ENCODE measurements around the gene RNF133.

DNA sequence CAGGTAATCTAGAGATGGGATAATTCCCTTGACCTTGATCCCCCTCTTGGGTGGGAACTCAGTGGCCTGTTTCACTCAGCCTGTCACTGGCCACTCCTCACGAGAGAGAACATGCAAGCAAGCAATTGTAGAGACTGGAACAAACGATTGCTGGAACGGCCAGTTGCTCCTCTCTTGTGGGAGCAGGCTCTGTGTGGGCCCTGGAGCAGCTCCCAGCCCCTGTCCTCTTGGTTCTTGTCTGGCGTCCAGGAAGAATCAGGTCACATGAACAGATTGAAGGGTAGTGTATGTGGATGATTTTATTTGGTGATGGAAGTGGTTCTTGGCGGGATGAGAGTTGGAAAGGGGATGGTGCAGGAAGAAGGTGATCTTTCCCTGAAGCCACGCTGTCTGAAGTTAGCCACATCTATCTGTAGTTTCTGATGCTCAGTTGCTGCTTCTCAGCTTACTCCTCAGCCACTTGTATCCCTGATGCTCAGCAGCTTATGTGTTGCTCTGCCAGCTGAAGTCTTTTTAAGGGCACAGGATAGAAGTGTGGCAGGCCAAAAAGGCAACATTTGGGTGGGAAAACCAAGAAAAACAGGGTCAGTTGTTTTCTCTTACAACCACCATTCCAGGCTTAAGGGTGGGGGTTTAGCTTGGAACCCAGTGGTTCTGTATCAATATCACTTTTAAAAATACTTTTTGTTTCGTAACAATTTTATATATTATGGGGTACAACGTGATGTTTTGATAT, 15.9 kb downstream of the RNF133 start:
- TF ChIP-seq POLR2A (IDR thresholded peaks at IDR 0.05) (no peak), POLR2AphosphoS5 (IDR thresholded peaks at IDR 0.05) (no peak)
- TF ChIP-seq, protein P1, sequence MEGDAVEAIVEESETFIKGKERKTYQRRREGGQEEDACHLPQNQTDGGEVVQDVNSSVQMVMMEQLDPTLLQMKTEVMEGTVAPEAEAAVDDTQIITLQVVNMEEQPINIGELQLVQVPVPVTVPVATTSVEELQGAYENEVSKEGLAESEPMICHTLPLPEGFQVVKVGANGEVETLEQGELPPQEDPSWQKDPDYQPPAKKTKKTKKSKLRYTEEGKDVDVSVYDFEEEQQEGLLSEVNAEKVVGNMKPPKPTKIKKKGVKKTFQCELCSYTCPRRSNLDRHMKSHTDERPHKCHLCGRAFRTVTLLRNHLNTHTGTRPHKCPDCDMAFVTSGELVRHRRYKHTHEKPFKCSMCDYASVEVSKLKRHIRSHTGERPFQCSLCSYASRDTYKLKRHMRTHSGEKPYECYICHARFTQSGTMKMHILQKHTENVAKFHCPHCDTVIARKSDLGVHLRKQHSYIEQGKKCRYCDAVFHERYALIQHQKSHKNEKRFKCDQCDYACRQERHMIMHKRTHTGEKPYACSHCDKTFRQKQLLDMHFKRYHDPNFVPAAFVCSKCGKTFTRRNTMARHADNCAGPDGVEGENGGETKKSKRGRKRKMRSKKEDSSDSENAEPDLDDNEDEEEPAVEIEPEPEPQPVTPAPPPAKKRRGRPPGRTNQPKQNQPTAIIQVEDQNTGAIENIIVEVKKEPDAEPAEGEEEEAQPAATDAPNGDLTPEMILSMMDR (IDR thresholded peaks at IDR 0.05), result no peak
